HG03378 (cell line): ENCODE results near the gene PODNL1.
"Not testable (repeated sequence)": the region's sequence is repeated elsewhere in the genome, so short reads cannot be mapped to it uniquely, and the experiment has no call there.

Experiments
- ATAC-seq: cut with Tn5 transposase; IDR thresholded peaks from one replicate; pipeline ENCODE4 v1.9.1; 2021; ENCODE audit warnings: mild to moderate bottlenecking, moderate library complexity; ENCODE audit not compliant: unreplicated experiment

The PODNL1 gene

DNA sequence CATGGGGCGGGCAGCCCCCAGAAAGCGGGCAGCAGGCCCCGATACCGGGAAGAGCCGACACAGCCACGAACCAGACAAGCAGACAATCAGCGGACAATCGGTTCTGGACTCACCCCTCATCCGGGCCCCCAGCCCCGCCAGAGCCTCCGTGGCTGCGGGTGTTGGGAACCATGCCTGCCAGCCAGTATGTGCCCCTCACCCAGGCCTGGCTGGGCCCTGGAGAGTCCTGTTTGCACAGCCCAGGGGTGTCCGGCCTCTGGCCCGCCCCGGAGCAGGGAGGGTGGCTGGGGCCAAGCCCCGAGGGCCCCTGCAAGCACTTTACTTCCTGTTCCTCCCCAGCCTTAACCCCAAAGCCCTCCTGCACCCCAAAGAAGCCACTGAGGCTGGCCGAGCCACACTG is 7.8 kb downstream of the PODNL1 start:
- ATAC-seq: no peak

DNA sequence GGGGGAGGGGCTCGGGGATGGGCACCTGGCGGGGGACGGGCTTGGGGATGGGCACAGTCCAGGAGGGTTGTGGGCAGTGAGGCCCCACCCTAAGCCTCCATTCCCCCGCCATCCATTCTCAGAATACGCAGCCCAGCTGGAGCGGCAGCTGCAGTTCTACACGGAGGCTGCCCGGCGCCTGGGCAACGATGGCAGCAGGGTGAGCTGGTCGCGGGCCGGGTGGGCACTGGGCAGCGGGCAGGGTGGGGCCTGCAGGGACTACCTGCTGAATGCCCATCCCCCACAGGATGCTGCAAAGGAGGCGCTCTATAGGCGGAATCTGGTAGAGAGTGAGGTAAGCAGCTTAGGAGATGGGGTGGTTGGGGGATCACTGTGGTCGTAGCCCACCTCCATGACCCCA is 8.3 kb downstream of the PODNL1 start:
- no peak for ATAC-seq

DNA sequence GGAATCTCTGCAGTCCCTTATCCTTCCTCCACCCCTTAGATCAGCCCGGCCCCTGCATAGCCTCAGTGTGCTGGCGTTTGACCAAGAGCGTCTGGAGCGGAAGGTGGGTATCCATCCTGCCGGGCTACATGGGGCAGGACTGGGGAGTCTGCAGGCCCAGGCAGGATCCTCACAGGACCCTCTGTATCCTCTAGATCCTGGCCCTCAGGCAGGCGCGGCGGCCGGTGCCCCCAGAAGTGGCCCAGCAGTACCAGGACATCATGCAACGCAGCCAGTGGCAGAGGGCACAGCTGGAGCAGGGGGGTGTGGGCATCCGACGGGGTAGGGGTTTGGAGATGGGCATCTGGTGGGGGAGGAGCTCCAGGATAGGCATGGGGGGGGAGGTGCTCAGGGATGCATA is 8.9 kb downstream of the PODNL1 start:
- no peak for ATAC-seq

DNA sequence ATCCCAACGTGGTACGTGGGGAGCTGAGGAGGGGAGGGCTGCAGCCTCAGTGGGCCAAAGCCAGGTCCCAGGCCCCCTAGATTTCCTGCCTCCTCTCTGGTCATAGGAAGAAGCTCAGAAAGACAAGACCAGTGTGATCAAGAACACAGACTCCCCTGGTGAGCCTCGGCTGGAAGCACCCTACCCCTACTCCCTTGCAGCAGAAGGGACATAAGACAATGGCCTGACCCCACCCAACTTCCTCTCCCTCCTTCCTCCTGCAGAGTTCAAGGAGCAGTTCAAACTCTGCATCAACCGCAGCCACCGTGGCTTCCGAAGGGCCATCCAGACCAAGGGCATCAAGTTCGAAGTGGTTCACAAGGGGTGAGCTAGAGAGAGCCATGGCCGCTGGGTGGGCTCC is 11.5 kb downstream of the PODNL1 start:
- ATAC-seq: no peak

DNA sequence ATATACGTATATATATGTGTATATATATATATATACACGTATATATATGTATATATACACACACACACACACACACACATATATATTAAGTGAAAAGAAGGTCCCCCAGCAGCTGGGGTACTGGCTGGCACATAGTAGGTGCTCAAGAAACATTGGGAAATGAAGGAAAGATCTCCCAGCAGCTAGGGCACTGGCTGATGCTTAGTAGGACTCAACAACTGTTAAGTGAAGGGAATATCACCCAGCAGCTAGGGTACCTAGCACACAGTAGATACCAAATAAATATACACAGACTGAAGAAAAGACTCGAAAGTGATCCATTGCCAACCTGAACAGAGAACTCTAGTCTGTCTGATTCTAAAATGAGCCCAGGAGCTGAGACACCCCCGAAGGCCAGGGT is 12.2 kb downstream of the PODNL1 start:
- no peak for ATAC-seq

DNA sequence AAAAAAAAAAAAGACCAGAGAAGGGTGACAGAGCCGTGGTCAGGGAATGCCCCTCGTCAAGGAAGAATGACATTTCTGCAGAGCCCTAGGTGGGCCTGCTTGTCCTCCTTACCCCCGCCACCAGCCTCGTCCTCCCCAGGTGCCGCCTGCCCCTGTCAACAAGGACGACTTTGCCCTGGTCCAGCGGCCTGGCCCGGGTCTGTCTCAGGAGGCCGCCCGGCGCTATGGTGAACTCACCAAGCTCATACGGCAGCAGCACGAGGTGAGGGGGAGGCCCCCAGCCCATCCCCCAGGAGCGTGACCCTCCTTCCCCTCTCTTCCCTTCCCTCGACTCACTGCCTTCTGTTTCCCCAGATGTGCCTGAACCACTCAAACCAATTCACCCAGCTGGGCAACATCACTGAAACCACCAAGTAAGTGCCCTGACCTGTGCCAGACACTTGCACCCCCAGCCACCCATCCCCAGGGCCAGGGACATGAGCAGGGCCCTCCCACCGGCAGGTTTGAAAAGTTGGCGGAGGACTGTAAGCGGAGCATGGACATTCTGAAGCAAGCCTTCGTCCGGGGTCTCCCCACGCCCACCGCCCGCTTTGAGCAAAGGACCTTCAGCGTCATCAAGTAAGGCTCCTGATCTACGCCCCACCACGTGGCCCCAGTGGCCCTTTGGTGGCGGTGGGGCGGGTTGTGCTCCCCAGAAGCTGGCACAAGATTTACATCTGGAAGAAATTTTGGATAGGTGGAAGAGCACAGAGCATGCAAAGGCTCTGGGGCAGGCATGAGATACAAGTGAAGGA is 14.8 kb downstream of the PODNL1 start:
- ATAC-seq: no peak

DNA sequence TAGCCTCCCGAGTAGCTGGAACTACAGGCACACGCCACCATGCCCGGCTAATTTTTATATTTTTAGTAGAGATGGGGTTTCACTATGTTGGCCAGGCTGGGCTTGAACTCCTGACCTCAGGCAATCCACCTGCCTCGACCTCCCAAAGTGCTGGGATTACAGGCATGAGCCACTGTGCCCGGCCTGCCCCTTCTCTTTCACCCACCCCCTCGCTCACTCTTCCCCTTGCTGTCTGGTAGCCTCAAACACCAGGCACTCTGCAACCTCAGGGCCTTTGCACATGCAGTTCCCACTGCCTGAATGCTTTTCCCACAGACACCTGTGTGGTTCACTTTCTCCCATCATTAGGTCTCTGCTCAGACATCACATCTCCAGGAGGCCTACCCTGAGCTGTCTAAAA is 16.1 kb downstream of the PODNL1 start:
- not testable (repeated sequence) for ATAC-seq

DNA sequence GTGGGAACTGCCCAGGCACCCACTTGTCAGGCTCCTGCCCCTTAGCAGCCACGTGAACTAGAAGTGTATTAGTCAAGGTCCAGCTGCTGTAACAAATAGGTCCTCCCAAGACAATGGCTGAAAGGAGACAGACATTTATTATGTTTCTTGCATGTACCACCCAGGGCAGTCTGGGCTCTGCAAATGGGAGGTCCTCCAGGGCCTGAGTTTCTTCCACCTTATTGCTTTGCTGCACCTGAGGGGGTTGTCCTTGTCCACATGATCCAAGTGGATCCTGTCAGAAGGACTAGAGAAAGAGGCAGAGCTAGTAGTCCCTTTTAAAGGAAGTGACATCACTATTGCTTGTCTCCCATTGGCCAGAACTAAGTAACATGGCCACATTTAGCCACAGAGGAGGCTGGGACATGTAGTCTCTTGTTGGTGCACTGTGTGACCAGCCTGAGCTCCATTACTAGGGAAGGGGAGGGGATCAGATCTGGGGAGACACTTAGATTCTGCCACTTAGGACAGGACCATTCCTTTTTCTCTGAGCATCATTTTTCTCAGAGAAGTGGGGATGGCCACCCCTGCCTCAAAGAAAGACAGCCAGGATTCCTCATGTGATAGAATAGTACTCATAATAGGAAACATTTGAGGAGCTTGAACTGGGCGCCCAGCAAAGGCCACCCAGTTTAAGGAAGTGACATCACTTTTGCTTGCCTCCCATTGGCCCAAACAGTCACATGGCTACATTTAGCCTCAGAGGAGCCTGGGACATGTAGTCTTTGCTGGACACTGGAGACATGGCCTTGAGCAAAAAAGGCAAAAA is 17.1 kb downstream of the PODNL1 start:
- ATAC-seq: no peak

DNA sequence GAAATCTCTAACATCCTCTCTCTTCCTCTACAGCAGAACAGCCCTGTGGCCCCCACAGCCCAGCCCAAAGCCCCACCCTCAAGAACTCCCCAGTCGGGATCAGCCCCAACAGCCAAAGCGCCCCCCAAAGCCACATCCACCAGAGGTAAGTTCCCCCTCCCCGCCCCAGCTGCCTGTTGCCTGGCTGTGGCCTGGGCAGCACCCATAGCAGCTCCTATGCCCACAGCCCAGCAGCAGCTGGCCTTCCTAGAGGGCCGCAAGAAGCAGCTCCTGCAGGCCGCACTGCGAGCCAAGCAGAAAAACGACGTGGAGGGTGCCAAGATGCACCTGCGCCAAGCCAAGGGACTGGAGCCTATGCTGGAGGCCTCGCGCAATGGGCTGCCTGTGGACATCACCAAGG is 17.7 kb downstream of the PODNL1 start:
- no peak for ATAC-seq

DNA sequence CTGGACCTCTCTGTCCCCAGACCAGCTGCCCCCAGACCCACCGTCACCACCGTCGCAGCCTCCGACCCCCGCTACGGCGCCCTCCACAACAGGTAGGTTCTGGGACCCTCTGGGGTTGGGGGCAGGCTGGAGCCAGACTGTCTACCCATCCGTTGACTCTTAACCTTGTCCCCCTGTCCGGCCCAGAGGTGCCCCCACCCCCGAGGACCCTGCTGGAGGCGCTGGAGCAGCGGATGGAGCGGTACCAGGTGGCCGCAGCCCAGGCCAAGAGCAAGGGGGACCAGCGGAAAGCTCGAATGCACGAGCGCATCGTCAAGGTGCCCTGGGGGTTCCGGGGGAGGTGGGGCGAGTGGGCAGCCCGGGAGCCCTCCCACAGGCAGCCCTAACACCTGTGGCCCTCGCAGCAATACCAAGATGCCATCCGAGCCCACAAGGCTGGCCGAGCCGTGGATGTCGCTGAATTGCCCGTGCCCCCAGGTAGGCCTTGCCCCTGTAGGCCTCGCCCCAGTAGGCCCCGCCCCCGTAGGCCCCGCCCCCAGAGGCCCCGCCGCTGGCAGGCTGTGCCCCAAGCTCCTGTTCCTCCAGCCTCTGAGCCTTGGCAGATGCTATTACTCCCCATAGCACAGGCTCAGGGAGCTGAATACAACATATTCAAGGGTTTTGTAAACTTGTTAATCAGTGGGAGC is 19.3 kb downstream of the PODNL1 start:
- ATAC-seq: no peak

DNA sequence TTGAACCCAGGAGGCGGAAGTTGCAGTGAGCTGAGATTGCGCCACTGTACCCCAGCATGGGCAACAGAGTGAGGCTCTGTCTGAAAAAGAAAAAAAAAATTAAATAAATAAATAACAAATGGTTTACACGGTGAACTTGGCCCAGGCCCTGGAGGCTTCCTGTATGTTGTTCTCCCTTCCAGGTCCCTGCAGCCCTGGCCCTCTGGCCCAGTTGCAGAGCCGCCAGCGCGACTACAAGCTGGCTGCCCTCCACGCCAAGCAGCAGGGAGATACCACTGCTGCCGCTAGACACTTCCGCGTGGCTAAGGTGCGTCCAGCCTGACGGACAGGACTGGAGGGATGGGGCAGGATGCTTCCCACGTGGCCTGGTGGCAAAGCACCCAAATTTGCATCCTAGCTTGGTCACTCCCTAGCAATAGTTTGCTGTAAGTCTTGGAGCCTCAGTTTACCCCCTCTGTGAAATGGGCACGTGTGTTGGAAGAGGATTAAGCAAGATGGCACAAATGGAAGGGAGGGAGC is 20.3 kb downstream of the PODNL1 start:
- ATAC-seq: no peak

DNA sequence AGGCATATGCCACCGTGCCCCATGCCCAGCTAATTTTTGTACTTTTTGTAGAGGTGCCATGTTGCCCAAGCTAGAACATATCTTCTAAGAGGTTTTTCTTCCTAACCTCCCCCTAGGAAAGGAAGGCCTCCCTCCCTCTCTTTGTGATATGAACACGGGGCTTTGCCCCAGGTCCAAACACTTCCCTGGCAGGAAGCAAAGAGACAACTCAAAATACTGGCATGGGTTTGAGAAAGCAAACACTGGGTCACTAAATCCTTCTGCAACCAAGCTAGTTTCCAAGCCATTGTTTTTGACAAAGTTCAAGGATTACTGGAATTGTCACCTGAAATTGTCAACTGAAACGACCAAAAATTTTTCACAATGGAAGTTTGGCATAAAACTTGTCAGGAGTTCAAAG is 23.4 kb downstream of the PODNL1 start:
- ATAC-seq: no peak

DNA sequence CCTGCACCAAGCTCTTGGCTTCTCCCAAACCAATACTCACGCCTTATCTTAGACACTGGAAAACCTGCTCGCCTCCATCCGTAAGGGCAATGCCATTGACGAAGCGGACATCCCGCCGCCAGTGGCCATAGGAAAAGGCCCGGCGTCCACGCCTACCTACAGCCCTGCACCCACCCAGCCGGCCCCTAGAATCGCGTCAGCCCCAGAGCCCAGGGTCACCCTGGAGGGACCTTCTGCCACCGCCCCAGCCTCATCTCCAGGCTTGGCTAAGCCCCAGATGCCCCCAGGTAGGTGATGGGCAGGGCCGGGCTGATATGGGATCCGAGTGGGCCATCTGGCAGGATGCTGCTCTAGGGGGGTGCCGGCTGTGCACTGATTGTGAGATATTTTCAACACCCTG is 24.9 kb downstream of the PODNL1 start:
- ATAC-seq: no peak

DNA sequence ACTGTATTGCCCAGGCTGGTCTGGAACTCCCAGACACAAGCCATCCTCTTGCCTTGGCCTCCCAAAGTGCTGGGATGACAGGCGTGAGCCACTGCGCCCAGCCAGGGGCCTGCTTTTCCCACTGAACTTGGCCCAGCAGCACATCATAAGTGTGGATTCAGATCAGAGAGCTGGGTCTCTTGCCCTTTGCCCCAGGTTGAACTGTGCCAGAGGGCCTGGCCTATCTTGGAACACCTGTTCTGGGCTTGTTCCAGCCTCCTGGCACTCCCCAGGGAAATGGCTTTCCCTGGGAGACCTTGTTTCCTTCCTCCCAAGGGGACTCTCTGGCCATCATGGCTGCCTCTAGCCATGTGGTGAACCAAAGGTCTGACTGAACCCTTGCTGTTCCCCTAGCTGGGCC is 28.8 kb downstream of the PODNL1 start:
- ATAC-seq: no peak

DNA sequence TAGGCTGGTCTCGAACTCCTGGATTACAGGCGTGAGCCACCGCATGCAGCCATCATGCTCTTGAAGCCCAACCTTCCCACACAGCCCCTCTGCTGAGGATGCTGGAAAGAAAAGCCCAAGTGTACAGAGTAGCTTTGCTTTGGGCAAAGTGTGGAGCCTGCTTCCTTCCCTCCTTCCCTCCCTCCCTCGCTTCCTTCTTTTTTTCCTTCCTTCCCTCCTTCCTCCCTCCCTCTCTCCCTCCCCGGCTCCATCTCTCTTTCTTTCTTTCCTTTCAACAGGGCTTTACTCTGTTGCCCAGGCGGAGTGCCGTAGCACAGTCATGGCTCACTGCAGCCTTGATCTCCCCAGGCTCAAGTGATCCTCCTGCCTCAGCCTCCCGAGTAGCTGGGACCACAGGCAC is 29.5 kb downstream of the PODNL1 start:
- ATAC-seq: no peak

DNA sequence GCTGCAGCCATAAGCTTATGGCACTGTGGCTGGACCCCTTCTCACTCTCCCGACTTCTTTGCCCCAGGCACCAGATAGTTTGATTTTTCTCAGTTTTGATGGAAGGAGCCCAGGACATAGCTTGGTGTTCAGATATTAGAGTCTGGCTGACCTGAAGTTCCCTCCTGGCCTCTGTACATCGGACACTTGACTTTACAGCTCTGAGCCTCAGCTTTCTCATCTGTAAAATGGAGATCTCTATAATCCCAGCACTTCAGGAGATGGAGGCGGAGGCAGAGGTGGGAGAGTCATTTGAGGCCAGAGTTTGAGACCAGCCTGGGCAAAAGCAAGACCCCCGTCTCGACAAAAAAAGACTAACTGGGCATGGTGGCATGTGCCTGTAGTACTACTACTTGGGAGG is 31.3 kb downstream of the PODNL1 start:
- no peak for ATAC-seq

DNA sequence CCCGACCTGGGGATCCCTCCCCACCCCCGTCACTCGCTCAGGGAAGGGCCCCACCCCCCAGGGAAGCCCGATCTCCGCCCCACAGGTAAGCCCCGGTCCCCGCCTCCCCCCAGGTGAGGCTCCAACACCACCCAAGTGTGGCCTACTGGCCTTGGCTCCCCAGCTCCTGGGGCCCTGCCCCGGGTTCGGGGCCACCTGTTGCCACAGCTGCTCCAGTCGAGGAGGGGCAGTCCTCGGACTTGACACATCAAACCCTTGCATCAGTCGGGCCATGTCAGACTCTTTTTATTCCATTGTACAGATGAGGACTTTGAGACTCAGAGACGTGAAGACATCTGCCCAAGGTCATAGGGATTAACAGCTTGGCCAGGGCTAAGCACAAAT is 31.7 kb downstream of the PODNL1 start:
- no peak for ATAC-seq

DNA sequence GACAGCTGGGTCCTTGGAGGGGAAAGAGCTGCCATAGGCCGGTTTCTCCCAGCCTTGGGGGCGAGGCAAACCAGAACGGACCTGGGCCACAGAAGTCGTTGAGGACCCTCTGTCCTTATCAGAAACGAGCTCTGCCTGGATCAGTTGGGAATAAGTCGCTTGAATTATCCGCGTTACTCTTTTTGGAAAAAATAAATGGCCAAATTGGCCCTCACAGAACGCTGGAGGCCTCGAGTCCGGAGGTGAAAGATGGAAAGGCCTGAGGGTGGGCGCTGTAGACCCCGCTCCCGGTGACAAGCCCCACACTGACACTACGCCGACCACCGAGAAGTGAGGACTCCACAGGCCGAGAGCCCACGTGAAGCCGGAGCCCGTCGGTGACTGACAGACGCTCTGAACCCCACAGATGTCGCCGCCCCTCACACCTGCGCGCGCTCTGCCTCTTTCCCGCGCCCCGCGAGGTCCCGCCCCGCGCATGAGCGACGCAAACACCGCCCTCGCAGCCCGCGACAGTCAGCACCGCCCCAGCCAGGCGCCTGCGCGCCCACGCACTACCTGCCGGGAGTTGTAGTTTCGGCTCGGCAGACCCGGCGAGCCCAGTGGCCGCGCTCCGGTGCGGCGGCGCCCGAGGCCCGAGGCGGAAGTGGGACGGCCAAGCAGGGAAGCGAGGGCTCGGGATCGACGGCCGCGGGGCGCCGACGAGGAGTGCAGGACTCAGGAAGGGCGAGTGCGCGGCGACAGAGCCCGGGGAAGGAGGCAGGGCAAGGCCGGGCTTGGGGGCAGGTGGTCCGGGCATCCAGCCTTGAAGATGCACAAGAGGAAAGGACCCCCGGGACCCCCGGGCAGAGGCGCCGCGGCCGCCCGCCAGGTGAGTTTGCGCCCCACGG is 32.3 kb downstream of the PODNL1 start, which contains the start of the genes BRME1 and CC2D1A:
Gene BRME1, minus strand, starts transcription at position 484 of the 887 bp plus-strand sequence. CDS start 1,225 bp downstream, outside the sequence.
Gene CC2D1A, plus strand, starts transcription at position 568 of the 887 bp plus-strand sequence. Its CDS starts 241 bp downstream, at position 809.
- no peak for ATAC-seq

DNA sequence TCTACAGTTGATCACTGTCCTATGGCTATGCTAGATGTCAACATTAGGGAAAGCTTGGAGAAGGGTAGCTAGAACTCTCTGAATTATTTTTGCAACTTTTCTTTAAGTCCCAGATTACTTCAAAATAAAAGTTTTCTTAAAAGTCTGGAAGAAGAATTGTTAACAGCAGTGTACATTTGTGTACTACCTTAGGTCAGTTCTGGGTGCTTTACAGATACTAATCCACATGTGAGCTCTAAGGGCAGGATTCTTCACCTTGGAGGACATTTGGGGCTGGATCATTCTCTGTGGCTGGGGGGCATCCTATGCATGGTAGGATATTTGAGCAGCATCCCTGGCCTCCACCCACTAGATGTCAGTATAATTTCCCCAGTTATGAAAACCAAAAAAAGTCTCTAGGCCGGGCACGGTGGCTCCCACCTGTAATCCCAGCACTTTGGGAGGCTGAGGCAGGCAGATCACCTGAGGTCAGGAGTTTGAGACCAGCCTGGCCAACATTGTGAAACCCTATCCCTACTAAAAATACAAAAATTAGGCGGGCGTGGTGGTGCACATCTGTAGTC is 35.1 kb downstream of the PODNL1 start:
- ATAC-seq: no peak
